Nephron progenitor cell (in vitro differentiated cells): ENCODE results near the gene SH2D7.

ENCODE experiments used
- DNase-seq: peaks from one replicate; pipeline ENCODE4 v3.0.0; 2021
- H3K27ac Mint-ChIP-seq: 2 replicates; pipeline ENCODE4 v1.8.0; 2021; ENCODE audit warnings: mild to moderate bottlenecking, moderate library complexity, mixed read lengths
- H3K27me3 Mint-ChIP-seq: 2 replicates; pipeline ENCODE4 v1.8.0; 2021; ENCODE audit warnings: mild to moderate bottlenecking, low read depth, mixed read lengths; ENCODE audit not compliant: poor library complexity
- H3K36me3 Mint-ChIP-seq: 2 replicates; pipeline ENCODE4 v1.8.0; 2021; ENCODE audit warnings: low read depth, mixed read lengths
- H3K4me1 Mint-ChIP-seq: 2 replicates; pipeline ENCODE4 v1.8.0; 2021; ENCODE audit warnings: mixed read lengths
- H3K4me3 Mint-ChIP-seq: 2 replicates; pipeline ENCODE4 v1.8.0; 2021; ENCODE audit warnings: mild to moderate bottlenecking, moderate library complexity, mixed read lengths
- H3K9me3 Mint-ChIP-seq: 2 replicates; pipeline ENCODE4 v1.8.0; 2021; ENCODE audit warnings: mild to moderate bottlenecking, moderate library complexity, mixed read lengths
- TF ChIP-seq, protein P1 (sequence below): fragments of 200-600 bp; sonication (generic); IDR thresholded peaks from 2 replicates; pipeline ENCODE4 v1.5.0; 2021; ENCODE audit warnings: antibody characterized with exemption

SH2D7 gene

GRCh38 chr15:78058401-78058935 is 33.9 kb upstream of the SH2D7 start:
- Mint-ChIP-seq H3K4me1 (peaks cover 32% of the 10 kb centered on the region), H3K4me3 (no peak overlapping the region), H3K36me3 (no peaks in the 10 kb centered on the region), H3K27me3 (no peaks in the 10 kb centered on the region), H3K9me3 (no peaks in the 10 kb centered on the region), H3K27ac (no peak overlapping the region)
- no peak for DNase-seq
- TF ChIP-seq, protein P1, sequence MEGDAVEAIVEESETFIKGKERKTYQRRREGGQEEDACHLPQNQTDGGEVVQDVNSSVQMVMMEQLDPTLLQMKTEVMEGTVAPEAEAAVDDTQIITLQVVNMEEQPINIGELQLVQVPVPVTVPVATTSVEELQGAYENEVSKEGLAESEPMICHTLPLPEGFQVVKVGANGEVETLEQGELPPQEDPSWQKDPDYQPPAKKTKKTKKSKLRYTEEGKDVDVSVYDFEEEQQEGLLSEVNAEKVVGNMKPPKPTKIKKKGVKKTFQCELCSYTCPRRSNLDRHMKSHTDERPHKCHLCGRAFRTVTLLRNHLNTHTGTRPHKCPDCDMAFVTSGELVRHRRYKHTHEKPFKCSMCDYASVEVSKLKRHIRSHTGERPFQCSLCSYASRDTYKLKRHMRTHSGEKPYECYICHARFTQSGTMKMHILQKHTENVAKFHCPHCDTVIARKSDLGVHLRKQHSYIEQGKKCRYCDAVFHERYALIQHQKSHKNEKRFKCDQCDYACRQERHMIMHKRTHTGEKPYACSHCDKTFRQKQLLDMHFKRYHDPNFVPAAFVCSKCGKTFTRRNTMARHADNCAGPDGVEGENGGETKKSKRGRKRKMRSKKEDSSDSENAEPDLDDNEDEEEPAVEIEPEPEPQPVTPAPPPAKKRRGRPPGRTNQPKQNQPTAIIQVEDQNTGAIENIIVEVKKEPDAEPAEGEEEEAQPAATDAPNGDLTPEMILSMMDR: no peak

DNA sequence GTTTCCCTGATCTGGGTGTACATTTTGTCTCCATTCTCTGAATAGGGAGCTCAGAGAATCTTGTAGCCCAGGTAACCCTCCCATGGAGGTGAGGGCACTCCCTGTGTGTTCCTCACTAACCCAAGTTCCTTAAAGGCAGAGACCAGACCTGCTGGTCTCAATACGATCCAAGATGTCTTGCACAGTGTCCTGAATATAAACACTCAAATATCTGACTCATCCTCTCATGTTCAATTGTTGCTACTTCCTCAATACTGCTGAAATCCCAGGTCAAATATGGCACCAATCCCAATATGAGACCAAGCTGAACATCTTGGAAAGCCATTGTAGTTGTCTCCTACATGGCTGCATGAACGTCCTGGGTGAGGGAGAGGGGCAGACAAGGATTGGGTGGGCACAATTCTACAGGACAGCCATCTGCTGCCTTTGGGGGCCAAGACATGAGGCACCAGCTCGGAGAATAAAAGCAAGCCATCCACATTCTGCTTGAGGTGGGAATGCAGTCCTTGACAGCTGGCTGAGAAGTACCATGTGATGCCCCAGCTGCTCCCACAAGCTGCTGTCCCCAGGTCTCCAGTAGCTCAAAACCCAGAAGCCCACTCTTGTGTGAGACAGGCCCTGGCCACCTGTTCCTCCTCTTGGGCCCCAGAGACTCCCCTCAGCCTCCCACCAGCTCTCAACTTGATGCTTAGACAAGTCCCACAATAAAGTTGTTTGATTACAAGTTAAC is 33.1 kb upstream of the SH2D7 start:
- H3K36me3 Mint-ChIP-seq: no peaks in the 10 kb centered on the region
- H3K27me3 Mint-ChIP-seq: no peaks in the 10 kb centered on the region
- H3K27ac Mint-ChIP-seq: no peak overlapping the region
- H3K4me1 Mint-ChIP-seq: peaks cover 32% of the 10 kb centered on the region
- H3K9me3 Mint-ChIP-seq: no peaks in the 10 kb centered on the region
- TF ChIP-seq, protein P1: no peak
- no peak overlapping the region for H3K4me3 Mint-ChIP-seq
- no peak for DNase-seq

GRCh38 chr15:78060232-78060631 is 32.1 kb upstream of the SH2D7 start:
- TF ChIP-seq, protein P1: no peak
- Mint-ChIP-seq H3K27ac (no peak overlapping the region), H3K36me3 (no peaks in the 10 kb centered on the region), H3K27me3 (no peaks in the 10 kb centered on the region), H3K4me1 (peaks cover 28% of the 10 kb centered on the region), H3K4me3 (no peak overlapping the region), H3K9me3 (no peaks in the 10 kb centered on the region)
- no peak for DNase-seq

DNA sequence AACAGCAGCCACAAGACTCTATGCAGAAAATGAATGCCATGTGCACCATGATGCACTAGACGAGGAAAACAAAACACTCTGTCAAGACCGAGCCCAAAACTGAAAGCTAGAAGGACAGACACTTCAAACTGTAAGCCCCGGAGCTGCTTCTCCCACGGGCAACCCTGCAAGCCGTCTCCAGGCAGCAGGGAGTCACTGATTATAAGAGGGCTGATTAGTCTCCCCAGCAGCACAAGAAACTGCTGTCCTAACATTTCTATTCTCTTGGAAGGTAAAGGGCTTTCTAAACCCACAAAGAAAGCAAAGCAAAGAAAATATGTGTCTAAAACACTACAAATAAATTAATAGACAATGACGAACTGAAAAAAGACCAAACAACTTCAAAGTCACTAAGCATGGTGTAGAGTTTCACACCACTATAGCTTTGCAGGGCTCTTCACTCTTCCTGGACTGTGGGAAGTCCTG is 30.4 kb upstream of the SH2D7 start:
- Mint-ChIP-seq H3K4me3 (peak overlapping the region; percentile 73), H3K36me3 (no peaks in the 10 kb centered on the region), H3K4me1 (peaks cover 28% of the 10 kb centered on the region), H3K27ac (peak overlapping the region; percentile 20), H3K27me3 (no peaks in the 10 kb centered on the region), H3K9me3 (no peaks in the 10 kb centered on the region)
- TF ChIP-seq, protein P1: no peak
- DNase-seq: no peak

DNA sequence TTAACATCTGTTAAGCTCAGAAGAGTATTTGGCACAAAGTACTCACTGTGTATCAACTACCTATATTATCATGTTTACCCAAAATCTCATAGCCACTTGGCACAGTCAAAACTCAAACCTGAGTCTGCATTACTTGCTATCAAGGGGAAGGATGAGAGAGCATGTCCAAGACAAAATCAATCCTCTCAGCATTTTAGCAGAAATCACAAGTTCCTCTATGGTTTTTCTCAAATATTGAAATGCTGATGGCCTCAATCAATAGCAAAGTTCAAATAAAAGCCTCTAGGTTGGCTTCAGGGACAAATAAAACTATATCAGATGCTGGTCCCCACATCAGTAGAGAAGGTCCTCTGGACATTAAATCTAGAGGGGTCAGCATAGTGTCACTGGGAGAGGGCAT is 29.1 kb upstream of the SH2D7 start:
- Mint-ChIP-seq H3K36me3 (no peaks in the 10 kb centered on the region), H3K27ac (no peak overlapping the region), H3K4me1 (peaks cover 41% of the 10 kb centered on the region), H3K27me3 (no peaks in the 10 kb centered on the region), H3K9me3 (no peaks in the 10 kb centered on the region), H3K4me3 (no peak overlapping the region)
- no peak for DNase-seq
- TF ChIP-seq, protein P1: no peak

GRCh38 chr15:78063970-78064385 is 28.4 kb upstream of the SH2D7 start:
- H3K9me3 Mint-ChIP-seq: no peaks in the 10 kb centered on the region
- no peak overlapping the region for H3K4me3 Mint-ChIP-seq
- no peak for DNase-seq
- no peaks in the 10 kb centered on the region for H3K36me3 Mint-ChIP-seq
- TF ChIP-seq, protein P1: no peak
- peaks cover under 1% of the 10 kb centered on the region for H3K27me3 Mint-ChIP-seq
- H3K4me1 Mint-ChIP-seq: peaks cover 48% of the 10 kb centered on the region
- H3K27ac Mint-ChIP-seq: no peak overlapping the region
